HG02840 (cell line): ENCODE data around the gene GOLPH3.

Source experiments
- ATAC-seq: cut with Tn5 transposase; IDR thresholded peaks from one replicate; pipeline ENCODE4 v1.9.1; 2021; ENCODE audit warnings: mild to moderate bottlenecking, moderate library complexity, moderate number of reproducible peaks; ENCODE audit not compliant: unreplicated experiment, low FRiP score

The GOLPH3 gene

GRCh38 chr5:32103521-32103920 is 70.6 kb downstream of the GOLPH3 start:
- ATAC-seq, result no peak

GRCh38 chr5:32102254-32102986 is 71.7 kb downstream of the GOLPH3 start:
- no peak for ATAC-seq

GRCh38 chr5:32100691-32101302 is 73.3 kb downstream of the GOLPH3 start:
- ATAC-seq, result no peak

GRCh38 chr5:32100230-32100629 is 73.9 kb downstream of the GOLPH3 start:
- no peak for ATAC-seq

- ATAC-seq, result no peak
Measured at GRCh38 chr5:32099486-32100035, 74.6 kb downstream of the GOLPH3 start.

- ATAC-seq, result no peak
Measured at GRCh38 chr5:32098890-32099310, 75.2 kb downstream of the GOLPH3 start.

GRCh38 chr5:32098291-32098690 is 75.8 kb downstream of the GOLPH3 start:
- ATAC-seq, result no peak

- no peak for ATAC-seq
Measured at GRCh38 chr5:32096891-32097595, 77.1 kb downstream of the GOLPH3 start.

GRCh38 chr5:32095261-32095671 is 78.9 kb downstream of the GOLPH3 start:
- no peak for ATAC-seq

- no peak for ATAC-seq
Measured at GRCh38 chr5:32094691-32095090, 79.4 kb downstream of the GOLPH3 start.

GRCh38 chr5:32092938-32093812 is 80.9 kb downstream of the GOLPH3 start:
- peak; percentile 73 for ATAC-seq

GRCh38 chr5:32090755-32091128 is 83.4 kb downstream of the GOLPH3 start:
- ATAC-seq, result no peak

GRCh38 chr5:32090026-32090754 is 83.9 kb downstream of the GOLPH3 start:
- ATAC-seq, result no peak

- no peak for ATAC-seq
Measured at GRCh38 chr5:32089146-32090000, 84.7 kb downstream of the GOLPH3 start.

- ATAC-seq, result no peak
Measured at GRCh38 chr5:32088214-32088613, 85.9 kb downstream of the GOLPH3 start.

GRCh38 chr5:32087086-32088082 is 86.7 kb downstream of the GOLPH3 start:
- ATAC-seq, result no peak

GRCh38 chr5:32083981-32084430 is 90.1 kb downstream of the GOLPH3 start:
- ATAC-seq, result no peak
